ENCODE measurements around the gene AKAP6. TPM values are rescaled to one million over a fixed set of nuclear protein-coding genes. Genes with fewer than 3 reads are reported as not detected.

The AKAP6 gene
- total RNA-seq, 1 experiment from 2014 or later = 1.9 TPM

DNA sequence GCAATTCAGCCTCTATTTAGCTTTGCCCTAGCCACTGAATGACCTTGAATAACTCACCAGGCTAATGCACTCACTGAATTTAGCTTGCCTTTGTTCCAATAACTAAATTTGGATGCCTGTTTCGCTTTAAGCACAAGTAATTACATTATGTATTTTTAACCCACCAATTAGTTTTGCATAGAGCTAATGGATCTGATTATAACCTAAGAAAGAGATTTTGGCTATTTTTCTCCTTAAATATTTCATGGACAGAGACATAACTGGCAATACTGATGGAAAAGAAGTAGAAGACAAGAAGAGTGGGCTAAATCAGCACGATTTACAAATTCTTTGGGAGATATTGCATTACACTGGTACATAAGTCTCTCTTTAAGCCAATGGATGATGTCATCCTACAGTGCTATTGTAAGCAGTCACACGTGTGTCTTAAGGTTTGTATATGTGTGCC lies 85.7 kb downstream of the AKAP6 start:
- no peaks in the 10 kb centered on the region for H3K9me2 ChIP-seq (ENCODE audit: insufficient read depth)
- no peaks in the 10 kb centered on the region for H3K79me2 ChIP-seq (ENCODE audit: insufficient read depth, low read length)
- no peak overlapping the region for H3K9ac ChIP-seq (ENCODE audit: low read length)
- no peak for DNase-seq (ENCODE audit: low read depth, low spot score)
- H4K20me1 ChIP-seq (ENCODE audit: insufficient read depth) = no peaks in the 10 kb centered on the region
- no peaks in the 10 kb centered on the region for H3K9me3 ChIP-seq (ENCODE audit: control insufficient read depth in 1 of 2, insufficient read depth in 1 of 2, low read depth in 1 of 2, low read length in 2 of 2)
- no TSS peak for BruUV-seq (replicated peaks)
- H3K27me3 ChIP-seq (ENCODE audit: insufficient read depth, low read length) = no peaks in the 10 kb centered on the region
- no peaks in the 10 kb centered on the region for H3K36me3 ChIP-seq (ENCODE audit: control insufficient read depth in 1 of 2, insufficient read depth in 2 of 2, low read length in 2 of 2)
- no peak overlapping the region for H3K27ac ChIP-seq (ENCODE audit: low read depth, low read length)
- no peak overlapping the region for H3K4me3 ChIP-seq (replicated peaks in 1 of 2; ENCODE audit: low read depth in 1 of 2, low read length in 2 of 2)
- intact Hi-C loops (cut with micrococcal nuclease) = no loop called here
- ChIA-PET CTCF (no interaction called here), POLR2A (interaction anchor here (1.0 kb wide), 1 partner anchor 994 kb away, joined by 3 read pairs; the partner anchor contains the start of gene HEATR5A), RAD21 (ENCODE audit: low non-redundant PET in 1 of 2, low total read pairs in 2 of 2, uncharacterized antibody in 2 of 2, unreplicated experiment in 2 of 2) (no interaction called here)
- no peak overlapping the region for H2AFZ ChIP-seq (ENCODE audit: low read depth, low read length, poor library complexity, severe bottlenecking)
- no peak for ATAC-seq
- TF ChIP-seq, protein P1, sequence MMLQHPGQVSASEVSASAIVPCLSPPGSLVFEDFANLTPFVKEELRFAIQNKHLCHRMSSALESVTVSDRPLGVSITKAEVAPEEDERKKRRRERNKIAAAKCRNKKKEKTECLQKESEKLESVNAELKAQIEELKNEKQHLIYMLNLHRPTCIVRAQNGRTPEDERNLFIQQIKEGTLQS (IDR thresholded peaks at IDR 0.05) = no peak
- TF ChIP-seq POLR2AphosphoS5 (IDR thresholded peaks at IDR 0.05; ENCODE audit: low read depth, low read length) = no peak
- no peak for TF ChIP-seq JUND (IDR thresholded peaks at IDR 0.05)
- no peak for TF ChIP-seq RAD21 (IDR thresholded peaks at IDR 0.05; ENCODE audit: low read depth)
- TF ChIP-seq POLR2A (IDR thresholded peaks at IDR 0.05; ENCODE audit: borderline replicate concordance, extremely low read depth, insufficient read depth, insufficient read length) = no peak
- no peak for TF ChIP-seq CEBPB (IDR thresholded peaks at IDR 0.05; ENCODE audit: low read depth)
- TF ChIP-seq EGR1 (IDR thresholded peaks at IDR 0.05; ENCODE audit: low read depth) = no peak
- TF ChIP-seq FOSL1 (IDR thresholded peaks at IDR 0.05; ENCODE audit: low read depth) = no peak
- no peak for TF ChIP-seq TCF7L2 (IDR thresholded peaks at IDR 0.05; ENCODE audit: borderline replicate concordance, extremely low read depth, insufficient read depth, insufficient read length)
- TF ChIP-seq, protein P2, sequence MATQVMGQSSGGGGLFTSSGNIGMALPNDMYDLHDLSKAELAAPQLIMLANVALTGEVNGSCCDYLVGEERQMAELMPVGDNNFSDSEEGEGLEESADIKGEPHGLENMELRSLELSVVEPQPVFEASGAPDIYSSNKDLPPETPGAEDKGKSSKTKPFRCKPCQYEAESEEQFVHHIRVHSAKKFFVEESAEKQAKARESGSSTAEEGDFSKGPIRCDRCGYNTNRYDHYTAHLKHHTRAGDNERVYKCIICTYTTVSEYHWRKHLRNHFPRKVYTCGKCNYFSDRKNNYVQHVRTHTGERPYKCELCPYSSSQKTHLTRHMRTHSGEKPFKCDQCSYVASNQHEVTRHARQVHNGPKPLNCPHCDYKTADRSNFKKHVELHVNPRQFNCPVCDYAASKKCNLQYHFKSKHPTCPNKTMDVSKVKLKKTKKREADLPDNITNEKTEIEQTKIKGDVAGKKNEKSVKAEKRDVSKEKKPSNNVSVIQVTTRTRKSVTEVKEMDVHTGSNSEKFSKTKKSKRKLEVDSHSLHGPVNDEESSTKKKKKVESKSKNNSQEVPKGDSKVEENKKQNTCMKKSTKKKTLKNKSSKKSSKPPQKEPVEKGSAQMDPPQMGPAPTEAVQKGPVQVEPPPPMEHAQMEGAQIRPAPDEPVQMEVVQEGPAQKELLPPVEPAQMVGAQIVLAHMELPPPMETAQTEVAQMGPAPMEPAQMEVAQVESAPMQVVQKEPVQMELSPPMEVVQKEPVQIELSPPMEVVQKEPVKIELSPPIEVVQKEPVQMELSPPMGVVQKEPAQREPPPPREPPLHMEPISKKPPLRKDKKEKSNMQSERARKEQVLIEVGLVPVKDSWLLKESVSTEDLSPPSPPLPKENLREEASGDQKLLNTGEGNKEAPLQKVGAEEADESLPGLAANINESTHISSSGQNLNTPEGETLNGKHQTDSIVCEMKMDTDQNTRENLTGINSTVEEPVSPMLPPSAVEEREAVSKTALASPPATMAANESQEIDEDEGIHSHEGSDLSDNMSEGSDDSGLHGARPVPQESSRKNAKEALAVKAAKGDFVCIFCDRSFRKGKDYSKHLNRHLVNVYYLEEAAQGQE (IDR thresholded peaks at IDR 0.05; ENCODE audit: low read depth) = no peak
- no peak overlapping the region for H3K4me2 ChIP-seq (ENCODE audit: low read length)
- peaks cover 14 to 16% of the 10 kb centered on the region in 2 experiments for H3K4me1 ChIP-seq (ENCODE audit: control insufficient read depth in 1 of 2, insufficient read depth in 2 of 2, low read length in 2 of 2)
